LNCaP clone FGC (cell line): ENCODE results near the gene CATSPER1.

ENCODE experiments used
- DNase-seq: peaks from one replicate; pipeline ENCODE4 v3.0.0-alpha.2; 2011; ENCODE audit warnings: low read depth
- H3K4me3 ChIP-seq: 2 replicates; pipeline ENCODE4 v1.5.1; 2011; ENCODE audit warnings: mild to moderate bottlenecking, low read depth, low read length, control low read depth
- CTCF ChIP-seq: IDR thresholded peaks from 2 replicates; pipeline ENCODE4 v1.5.1; 2012; ENCODE audit warnings: mild to moderate bottlenecking; ENCODE audit not compliant: control insufficient read depth, insufficient read depth; ENCODE audit errors: extremely low read depth

CATSPER1 gene

GRCh38 chr11:66001942-66002647 lies 24.2 kb downstream of the CATSPER1 start, which contains the start of the genes BANF1 and EIF1AD:
BANF1 (plus strand) TSS chr11:66002503; CDS start chr11:66003251, 748 bp downstream.
EIF1AD (minus strand) TSS chr11:66002157; CDS start chr11:66000389, 1,768 bp downstream.
- TF ChIP-seq CTCF: no peak
- DNase-seq: peak; percentile 96
- H3K4me3 ChIP-seq: peak within 1 kb of the TSS; percentile 99

GRCh38 chr11:65997286-65997685 lies 29.0 kb downstream of the CATSPER1 start:
- no peak for DNase-seq
- no peak for TF ChIP-seq CTCF
- H3K4me3 ChIP-seq: no peak overlapping the region

- no peak for TF ChIP-seq CTCF
- DNase-seq: no peak
- no peak overlapping the region for H3K4me3 ChIP-seq
Measured at GRCh38 chr11:65992056-65992455, 34.2 kb downstream of the CATSPER1 start.

DNA sequence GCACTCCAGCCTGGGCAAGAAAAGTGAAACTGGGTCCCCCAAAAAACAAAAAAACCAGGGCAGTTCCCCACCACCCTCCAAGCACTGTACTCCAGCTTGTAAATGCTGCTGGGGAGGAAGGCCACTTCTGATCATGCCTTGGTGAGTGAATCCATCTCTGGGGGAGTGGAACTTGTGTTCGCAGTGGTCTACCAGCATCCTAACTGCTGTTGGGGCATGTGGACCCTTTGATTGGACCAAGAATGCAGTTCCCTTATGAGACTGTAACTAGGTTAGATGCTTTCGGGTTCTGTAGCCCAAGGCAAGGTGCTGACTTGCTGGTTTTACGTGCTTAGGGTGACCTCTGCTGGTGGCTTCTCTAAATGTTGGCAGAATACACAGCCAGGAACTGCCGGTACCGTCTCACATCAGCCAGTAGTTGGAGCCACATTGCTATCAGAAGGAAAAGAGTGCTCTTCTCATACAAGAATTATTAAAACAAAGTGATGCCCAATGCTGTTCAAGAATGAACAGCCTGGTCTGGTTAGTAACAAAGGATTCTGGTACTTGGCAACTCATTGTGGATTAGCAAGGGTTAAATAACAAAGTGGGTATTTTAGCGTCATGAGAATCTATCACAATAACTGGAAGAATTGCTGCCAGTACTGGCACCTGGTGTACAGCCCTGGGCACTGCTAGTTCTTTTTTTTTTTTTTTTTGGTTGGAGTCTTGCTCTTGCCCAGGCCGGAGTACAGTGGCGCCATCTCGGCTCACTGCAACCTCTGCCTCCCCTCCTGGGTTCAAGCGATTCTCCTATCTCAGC lies 37.3 kb downstream of the CATSPER1 start:
- H3K4me3 ChIP-seq: no peak overlapping the region
- peak; percentile 94 for DNase-seq
- peak; percentile 100 for TF ChIP-seq CTCF

DNA sequence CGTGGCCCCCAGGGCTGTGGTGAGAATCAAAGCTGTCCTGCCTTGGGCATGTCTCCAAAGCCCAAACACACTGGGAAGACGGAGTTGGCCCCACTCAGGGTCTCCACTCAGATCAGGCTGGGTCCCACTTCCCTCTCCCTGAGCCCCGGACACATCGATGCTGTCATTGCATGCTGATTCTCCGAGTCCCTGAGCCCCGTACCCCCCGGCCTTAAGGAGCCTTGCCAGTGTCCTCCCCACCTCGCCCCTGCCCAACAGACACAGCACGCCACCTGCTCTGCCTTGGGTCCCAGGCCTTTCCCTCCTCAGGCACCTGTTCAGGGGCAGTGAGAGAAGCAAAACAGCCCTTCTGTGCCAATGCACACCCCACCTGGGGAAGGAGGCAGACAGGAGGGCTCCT lies 38.9 kb downstream of the CATSPER1 start:
- no peak for TF ChIP-seq CTCF
- H3K4me3 ChIP-seq: no peak overlapping the region
- DNase-seq: no peak

DNA sequence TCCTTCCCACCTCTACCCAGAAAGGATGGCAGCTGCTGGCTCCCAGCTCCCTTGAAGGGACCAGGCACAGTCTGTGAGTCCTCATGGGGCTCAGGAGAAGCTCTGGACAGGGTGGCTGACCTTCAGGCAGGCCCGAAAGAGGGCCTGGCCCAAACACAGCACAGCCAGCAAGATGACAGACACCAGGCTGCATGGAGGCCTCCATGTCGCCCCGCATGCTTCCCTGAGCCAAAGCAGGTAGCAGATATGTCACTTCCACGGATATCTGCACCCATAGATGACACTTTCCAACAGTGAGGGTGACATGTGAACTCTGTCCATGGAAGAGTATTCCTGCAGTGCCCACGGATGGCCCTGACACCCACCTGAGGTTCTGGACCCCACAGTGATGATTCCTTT lies 42.7 kb downstream of the CATSPER1 start:
- no peak for DNase-seq
- no peak overlapping the region for H3K4me3 ChIP-seq
- no peak for TF ChIP-seq CTCF
